Measurements from ENCODE around the gene CRYAA. TPM values are rescaled to one million over a fixed set of nuclear protein-coding genes. Genes with fewer than 3 reads are reported as not detected.
A peak's percentile ranks its signal among the peaks of the same experiment; 100 is the strongest.

The CRYAA gene
- total RNA-seq, 1 experiment from 2014 or later, result not detected

DNA sequence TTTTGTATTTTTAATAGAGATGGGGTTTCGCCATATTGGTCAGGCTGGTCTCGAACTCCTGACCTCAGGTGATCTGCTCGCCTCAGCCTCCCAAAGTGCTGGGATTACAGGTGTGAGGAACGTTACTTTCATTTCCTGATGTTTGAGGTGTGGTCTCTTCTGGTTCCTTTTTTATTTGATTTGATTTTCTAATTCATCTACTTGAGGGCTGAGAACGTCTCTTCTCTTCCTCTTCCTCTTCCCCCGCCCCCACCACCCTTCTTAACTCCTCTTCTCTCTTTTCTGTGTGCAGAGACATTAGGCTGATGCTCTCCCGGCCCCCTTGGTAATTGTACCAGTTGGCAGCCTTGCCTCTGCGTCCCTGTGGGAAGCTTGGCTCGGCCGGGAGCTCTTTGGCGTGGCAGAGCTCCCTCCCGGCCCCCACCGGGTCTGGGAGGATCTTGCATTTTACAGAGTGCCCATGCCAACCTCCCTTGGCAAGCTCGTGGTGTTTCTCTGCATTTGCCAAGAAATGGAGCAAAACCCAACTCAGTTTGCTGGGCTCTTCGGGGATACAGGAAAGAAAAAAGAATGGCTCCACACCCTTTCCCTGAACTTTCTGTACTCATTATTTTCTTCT is 19.9 kb downstream of the CRYAA start:
- no peak overlapping the region; the same call in 1 of the 2 replicates for H3K14ac ChIP-seq (ENCODE audit: insufficient read depth, low read length)
- TF ChIP-seq, protein P1, sequence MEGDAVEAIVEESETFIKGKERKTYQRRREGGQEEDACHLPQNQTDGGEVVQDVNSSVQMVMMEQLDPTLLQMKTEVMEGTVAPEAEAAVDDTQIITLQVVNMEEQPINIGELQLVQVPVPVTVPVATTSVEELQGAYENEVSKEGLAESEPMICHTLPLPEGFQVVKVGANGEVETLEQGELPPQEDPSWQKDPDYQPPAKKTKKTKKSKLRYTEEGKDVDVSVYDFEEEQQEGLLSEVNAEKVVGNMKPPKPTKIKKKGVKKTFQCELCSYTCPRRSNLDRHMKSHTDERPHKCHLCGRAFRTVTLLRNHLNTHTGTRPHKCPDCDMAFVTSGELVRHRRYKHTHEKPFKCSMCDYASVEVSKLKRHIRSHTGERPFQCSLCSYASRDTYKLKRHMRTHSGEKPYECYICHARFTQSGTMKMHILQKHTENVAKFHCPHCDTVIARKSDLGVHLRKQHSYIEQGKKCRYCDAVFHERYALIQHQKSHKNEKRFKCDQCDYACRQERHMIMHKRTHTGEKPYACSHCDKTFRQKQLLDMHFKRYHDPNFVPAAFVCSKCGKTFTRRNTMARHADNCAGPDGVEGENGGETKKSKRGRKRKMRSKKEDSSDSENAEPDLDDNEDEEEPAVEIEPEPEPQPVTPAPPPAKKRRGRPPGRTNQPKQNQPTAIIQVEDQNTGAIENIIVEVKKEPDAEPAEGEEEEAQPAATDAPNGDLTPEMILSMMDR (conservative IDR thresholded peaks at IDR 0.05), result no peak
- H3K4me2 ChIP-seq (ENCODE audit: insufficient read depth, insufficient read length, low read length), result no peak overlapping the region
- peaks cover 6 to 7% of the 10 kb centered on the region in 2 experiments; a peak in 3 of 4 replicates for H3K4me1 Mint-ChIP-seq
- no peak overlapping the region for H4K8ac ChIP-seq (replicated peaks; ENCODE audit: insufficient read length, low read depth, low read length)
- no peak overlapping the region for H3K27ac ChIP-seq (ENCODE audit: insufficient read length, low read depth, low read length)
- no peaks in the 10 kb centered on the region; a peak in 3 of 7 replicates for H3K36me3 Mint-ChIP-seq (ENCODE audit: insufficient read depth in 1 of 3, low read depth in 3 of 3)
- no peak overlapping the region for H2BK120ac ChIP-seq (ENCODE audit: low read depth, low read length, poor library complexity, severe bottlenecking)
- H3K4ac ChIP-seq (ENCODE audit: low read depth, low read length), result no peak overlapping the region
- H3K23ac ChIP-seq (ENCODE audit: insufficient read length, low read depth, low read length), result no peak overlapping the region
- no peaks in the 10 kb centered on the region for H3K79me2 ChIP-seq (ENCODE audit: insufficient read depth, low read length)
- peaks cover 11% of the 10 kb centered on the region for H3K27me3 Mint-ChIP-seq (ENCODE audit: low read depth)
- H3K9ac ChIP-seq (ENCODE audit: extremely low read depth, insufficient read length, low read length), result no peak overlapping the region
- no peak overlapping the region for H3K4me3 Mint-ChIP-seq
- H4K5ac ChIP-seq (ENCODE audit: insufficient read length, low read depth, low read length), result no peak overlapping the region
- H4K91ac ChIP-seq (ENCODE audit: insufficient read length, low read depth, low read length), result no peak overlapping the region
- H2AFZ ChIP-seq (ENCODE audit: low read length), result no peak overlapping the region
- no peak overlapping the region for H3T11ph ChIP-seq (ENCODE audit: low read length)
- H2AK5ac ChIP-seq (ENCODE audit: insufficient read length, low read length), result no peak overlapping the region
- no peak for DNase-seq
- no peak overlapping the region for H2BK5ac ChIP-seq (ENCODE audit: insufficient read length, low read length)
- no peak overlapping the region for H2BK15ac ChIP-seq (ENCODE audit: low read depth, low read length)
- no peaks in the 10 kb centered on the region for H3K79me1 ChIP-seq (ENCODE audit: insufficient read depth, low read depth, low read length, poor library complexity, severe bottlenecking)
- no peak overlapping the region for H2BK20ac ChIP-seq (ENCODE audit: low read depth, low read length, poor library complexity, severe bottlenecking)
- H3K27me3 ChIP-seq (ENCODE audit: insufficient read depth, low read length), result no peaks in the 10 kb centered on the region
- H3K9me3 Mint-ChIP-seq, result peaks cover 0 to 3% of the 10 kb centered on the region in 2 experiments; a peak in 2 of 5 replicates
- no peaks in the 10 kb centered on the region for H3K23me2 ChIP-seq (ENCODE audit: insufficient read length, low read depth, low read length, poor library complexity, severe bottlenecking)
- WGBS (ENCODE audit: extremely low coverage, insufficient read length, low lambda C conversion rate), result no CpG with 5 or more reads among the region's 15 CpGs
- peak overlapping the region in 1 of 3 experiments; percentile 59; a peak in 2 of 7 replicates for H3K27ac Mint-ChIP-seq
- no peak overlapping the region for H3K18ac ChIP-seq (ENCODE audit: insufficient read length, low read depth, low read length)
- no peaks in the 10 kb centered on the region for H4K20me1 ChIP-seq (ENCODE audit: control insufficient read depth, insufficient read depth, insufficient read length)
- no peaks in the 10 kb centered on the region for H3K9me3 ChIP-seq (ENCODE audit: control insufficient read depth, low read depth, low read length)
- H3K4me1 ChIP-seq (ENCODE audit: insufficient read depth, low read length), result no peaks in the 10 kb centered on the region
- no peak overlapping the region for H3K56ac ChIP-seq (ENCODE audit: insufficient read length, low read depth, low read length)
- H2BK12ac ChIP-seq (ENCODE audit: insufficient read length, low read depth, low read length), result no peak overlapping the region
